ENCODE results near the gene UTP14A. TPM values are rescaled to one million over a fixed set of nuclear protein-coding genes. Genes with fewer than 3 reads are reported as not detected.

UTP14A gene
- polyA plus RNA-seq, 1 of the 3 experiments (the other 2 are of a cell fraction), result 25.4 TPM

DNA sequence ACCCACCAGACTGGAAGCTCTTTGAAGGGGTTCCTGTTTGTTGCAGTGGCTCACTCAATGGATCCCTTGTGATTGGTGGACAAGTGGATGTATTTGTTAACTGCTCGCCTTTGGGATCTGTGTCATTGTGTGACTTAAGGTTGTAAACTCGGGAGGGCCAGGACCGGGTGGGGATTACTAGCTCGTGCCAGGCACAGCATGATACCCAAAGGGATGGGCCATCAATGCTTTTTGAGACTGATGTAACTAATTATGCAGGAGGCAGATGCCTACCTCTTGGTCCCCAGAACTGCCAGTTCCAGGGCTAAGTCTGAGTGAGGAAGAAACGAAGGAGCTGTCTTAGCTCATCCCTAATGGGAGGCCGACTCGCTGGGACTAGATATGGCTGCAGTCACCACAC, 27.7 kb downstream of the UTP14A start (continued):
- TF ChIP-seq, protein P1, sequence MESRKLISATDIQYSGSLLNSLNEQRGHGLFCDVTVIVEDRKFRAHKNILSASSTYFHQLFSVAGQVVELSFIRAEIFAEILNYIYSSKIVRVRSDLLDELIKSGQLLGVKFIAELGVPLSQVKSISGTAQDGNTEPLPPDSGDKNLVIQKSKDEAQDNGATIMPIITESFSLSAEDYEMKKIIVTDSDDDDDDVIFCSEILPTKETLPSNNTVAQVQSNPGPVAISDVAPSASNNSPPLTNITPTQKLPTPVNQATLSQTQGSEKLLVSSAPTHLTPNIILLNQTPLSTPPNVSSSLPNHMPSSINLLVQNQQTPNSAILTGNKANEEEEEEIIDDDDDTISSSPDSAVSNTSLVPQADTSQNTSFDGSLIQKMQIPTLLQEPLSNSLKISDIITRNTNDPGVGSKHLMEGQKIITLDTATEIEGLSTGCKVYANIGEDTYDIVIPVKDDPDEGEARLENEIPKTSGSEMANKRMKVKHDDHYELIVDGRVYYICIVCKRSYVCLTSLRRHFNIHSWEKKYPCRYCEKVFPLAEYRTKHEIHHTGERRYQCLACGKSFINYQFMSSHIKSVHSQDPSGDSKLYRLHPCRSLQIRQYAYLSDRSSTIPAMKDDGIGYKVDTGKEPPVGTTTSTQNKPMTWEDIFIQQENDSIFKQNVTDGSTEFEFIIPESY (IDR thresholded peaks at IDR 0.05; ENCODE audit: borderline replicate concordance, low read depth), result no peak
- TF ChIP-seq, protein P2, sequence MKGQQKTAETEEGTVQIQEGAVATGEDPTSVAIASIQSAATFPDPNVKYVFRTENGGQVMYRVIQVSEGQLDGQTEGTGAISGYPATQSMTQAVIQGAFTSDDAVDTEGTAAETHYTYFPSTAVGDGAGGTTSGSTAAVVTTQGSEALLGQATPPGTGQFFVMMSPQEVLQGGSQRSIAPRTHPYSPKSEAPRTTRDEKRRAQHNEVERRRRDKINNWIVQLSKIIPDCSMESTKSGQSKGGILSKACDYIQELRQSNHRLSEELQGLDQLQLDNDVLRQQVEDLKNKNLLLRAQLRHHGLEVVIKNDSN (IDR thresholded peaks at IDR 0.05; ENCODE audit: borderline replicate concordance, low read depth), result no peak
- TF ChIP-seq YY1 (IDR thresholded peaks at IDR 0.05; ENCODE audit: low read depth), result no peak

DNA sequence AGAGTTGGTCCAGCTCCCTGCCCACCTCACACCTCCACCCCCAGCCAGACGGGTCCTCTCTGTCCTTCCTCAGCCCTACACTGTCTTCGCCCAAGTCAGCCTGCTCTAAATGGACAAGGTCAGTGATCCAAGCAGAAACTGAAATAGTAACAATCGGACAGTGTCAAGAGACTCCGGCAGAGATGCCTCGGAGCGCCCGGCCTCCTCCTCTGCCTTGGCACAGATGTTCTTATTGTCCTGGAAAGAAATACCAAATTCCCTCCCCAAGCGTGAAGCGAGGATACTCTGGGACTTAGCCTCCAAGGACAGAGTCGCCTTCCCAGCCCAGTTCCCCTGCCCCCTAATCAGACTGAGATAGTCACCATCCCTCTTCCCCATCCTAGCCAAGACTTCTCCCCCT, 28.5 kb downstream of the UTP14A start:
- CTCF ChIA-PET, result interaction anchor here (0.9 to 1.4 kb wide), 3 partner anchors 9 to 126 kb away, joined by 3 to 5 read pairs (median 4); no protein-coding TSS in a partner anchor
- WGBS (ENCODE audit: low lambda C conversion rate), result 70% methylated on average over 10 of the region's 10 CpGs
- Histone ChIP-seq H3K4me3 (ENCODE audit: low read depth in 2 of 2, low read length in 1 of 2) (no peak overlapping the region), H3K36me3 (replicated peaks in 1 of 2; ENCODE audit: control insufficient read depth in 1 of 2, insufficient read depth in 2 of 2, low read length in 1 of 2) (peaks cover 0 to 4% of the 10 kb centered on the region in 2 experiments), H3K4me2 (no peak overlapping the region), H3K9me2 (no peaks in the 10 kb centered on the region), H3F3A (replicated peaks; ENCODE audit: insufficient read depth) (peaks cover 14% of the 10 kb centered on the region), H3K27me3 (ENCODE audit: insufficient read depth) (peaks cover 18% of the 10 kb centered on the region; the same call in 1 of the 2 replicates), H4K20me1 (ENCODE audit: insufficient read depth) (no peaks in the 10 kb centered on the region), H3K9me3 (no peaks in the 10 kb centered on the region), H3K79me2 (ENCODE audit: insufficient read depth) (no peaks in the 10 kb centered on the region), H3K4me1 (ENCODE audit: control insufficient read depth in 1 of 2, insufficient read depth in 2 of 2, low read depth in 1 of 2, low read length in 1 of 2) (no peaks in the 10 kb centered on the region; a peak in 1 of 4 replicates), H3K9ac (no peak overlapping the region), H3K27ac (ENCODE audit: low read depth in 2 of 2, low read length in 1 of 2) (no peak overlapping the region), H2AFZ (ENCODE audit: low read depth) (no peak overlapping the region)
- DNase-seq, result no peak
- TF ChIP-seq GABPA (IDR thresholded peaks at IDR 0.05; ENCODE audit: low read depth) (no peak), ELF1 (IDR thresholded peaks at IDR 0.05) (no peak), CHD2 (IDR thresholded peaks at IDR 0.05; ENCODE audit: low read length, partially characterized antibody) (no peak), SMC3 (IDR thresholded peaks at IDR 0.05; ENCODE audit: low read depth, low read length) (no peak), SIN3A (IDR thresholded peaks at IDR 0.05; ENCODE audit: borderline replicate concordance, low read depth, low read length) (no peak), FOXJ3 (CRISPR knock-in tag; IDR thresholded peaks at IDR 0.05) (no peak), MEF2A (IDR thresholded peaks at IDR 0.05; ENCODE audit: borderline replicate concordance, low read depth) (no peak), GATA2 (CRISPR knock-in tag; IDR thresholded peaks at IDR 0.05) (no peak), RAD21 (IDR thresholded peaks at IDR 0.05; ENCODE audit: low read length) (no peak), FOSL2 (IDR thresholded peaks at IDR 0.05; ENCODE audit: borderline replicate concordance, low read depth) (no peak)
- TF ChIP-seq, protein P1 (IDR thresholded peaks at IDR 0.05; ENCODE audit: borderline replicate concordance, low read depth), result no peak
- TF ChIP-seq, protein P3, sequence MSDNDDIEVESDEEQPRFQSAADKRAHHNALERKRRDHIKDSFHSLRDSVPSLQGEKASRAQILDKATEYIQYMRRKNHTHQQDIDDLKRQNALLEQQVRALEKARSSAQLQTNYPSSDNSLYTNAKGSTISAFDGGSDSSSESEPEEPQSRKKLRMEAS (IDR thresholded peaks at IDR 0.05; ENCODE audit: low read depth), result no peak
- TF ChIP-seq, protein P4, sequence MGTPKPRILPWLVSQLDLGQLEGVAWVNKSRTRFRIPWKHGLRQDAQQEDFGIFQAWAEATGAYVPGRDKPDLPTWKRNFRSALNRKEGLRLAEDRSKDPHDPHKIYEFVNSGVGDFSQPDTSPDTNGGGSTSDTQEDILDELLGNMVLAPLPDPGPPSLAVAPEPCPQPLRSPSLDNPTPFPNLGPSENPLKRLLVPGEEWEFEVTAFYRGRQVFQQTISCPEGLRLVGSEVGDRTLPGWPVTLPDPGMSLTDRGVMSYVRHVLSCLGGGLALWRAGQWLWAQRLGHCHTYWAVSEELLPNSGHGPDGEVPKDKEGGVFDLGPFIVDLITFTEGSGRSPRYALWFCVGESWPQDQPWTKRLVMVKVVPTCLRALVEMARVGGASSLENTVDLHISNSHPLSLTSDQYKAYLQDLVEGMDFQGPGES (IDR thresholded peaks at IDR 0.05; ENCODE audit: low read depth, low read length), result no peak
- POLR2A ChIA-PET, result no interaction called here
